ENCODE measurements around the gene DUSP5. TPM values are rescaled to one million over a fixed set of nuclear protein-coding genes. Genes with fewer than 3 reads are reported as not detected.

The DUSP5 gene
- total and polyA plus RNA-seq, 2 of the 8 experiments (the other 6 are each of a cell fraction or from before 2014, with no cell fraction given) = 13.6 to 30.3 TPM

DNA sequence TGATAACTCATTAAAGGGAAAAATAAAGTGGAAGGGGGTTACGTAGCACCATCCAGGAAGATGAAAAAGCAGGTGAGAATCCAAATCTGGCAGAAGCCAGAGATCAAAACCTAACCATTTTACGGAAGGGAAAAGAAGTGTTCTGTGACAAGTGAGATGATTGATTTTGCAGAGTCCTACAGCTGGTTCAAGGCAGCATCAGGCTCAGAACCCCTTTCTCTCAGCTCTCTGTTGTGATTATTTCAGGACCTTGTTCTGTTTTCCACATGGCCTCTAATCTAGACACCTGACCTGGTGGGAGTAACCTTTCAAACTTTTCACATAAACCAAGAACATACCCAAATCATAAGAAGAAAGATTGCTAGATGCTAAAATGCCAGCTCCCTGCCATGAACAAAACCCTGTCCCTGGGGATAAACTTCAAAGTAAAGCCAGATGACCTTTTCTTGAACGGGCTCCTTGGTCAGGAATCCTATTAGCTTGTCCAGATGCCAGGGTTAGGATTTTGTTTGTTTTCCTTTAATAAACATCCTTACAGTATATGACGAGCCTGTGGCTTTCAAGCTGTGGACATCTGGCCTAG is 5.9 kb downstream of the DUSP5 start:
- H3K14ac ChIP-seq (ENCODE audit: insufficient read length) = no peak overlapping the region
- CTCF ChIA-PET (ENCODE audit: partially characterized antibody) = interaction anchor here (0.7 to 6.1 kb wide), 6 partner anchors 43 to 224 kb away, joined by 3 to 31 read pairs (median 3); no protein-coding TSS in a partner anchor
- peaks cover 0 to 15% (median 4%) of the 10 kb centered on the region in 4 experiments; a peak in 5 of 7 replicates for H3K27me3 ChIP-seq (replicated peaks in 1 of 4; ENCODE audit: control insufficient read depth in 3 of 4, extremely low read depth in 1 of 4, insufficient read depth in 3 of 4, low read length in 3 of 4)
- H4K8ac ChIP-seq (ENCODE audit: extremely low read depth, insufficient read depth, low read length) = no peak overlapping the region
- TF ChIP-seq SAP30 (IDR thresholded peaks at IDR 0.05; ENCODE audit: insufficient read depth, insufficient replicate concordance, low read length) (no peak), SP4 (IDR thresholded peaks at IDR 0.05; ENCODE audit: low read length) (no peak), NRF1 (IDR thresholded peaks at IDR 0.05; ENCODE audit: low read depth, low read length) (no peak), KDM1A (IDR thresholded peaks at IDR 0.05; ENCODE audit: borderline replicate concordance, low read length) (no peak)
- TF ChIP-seq, protein P1, sequence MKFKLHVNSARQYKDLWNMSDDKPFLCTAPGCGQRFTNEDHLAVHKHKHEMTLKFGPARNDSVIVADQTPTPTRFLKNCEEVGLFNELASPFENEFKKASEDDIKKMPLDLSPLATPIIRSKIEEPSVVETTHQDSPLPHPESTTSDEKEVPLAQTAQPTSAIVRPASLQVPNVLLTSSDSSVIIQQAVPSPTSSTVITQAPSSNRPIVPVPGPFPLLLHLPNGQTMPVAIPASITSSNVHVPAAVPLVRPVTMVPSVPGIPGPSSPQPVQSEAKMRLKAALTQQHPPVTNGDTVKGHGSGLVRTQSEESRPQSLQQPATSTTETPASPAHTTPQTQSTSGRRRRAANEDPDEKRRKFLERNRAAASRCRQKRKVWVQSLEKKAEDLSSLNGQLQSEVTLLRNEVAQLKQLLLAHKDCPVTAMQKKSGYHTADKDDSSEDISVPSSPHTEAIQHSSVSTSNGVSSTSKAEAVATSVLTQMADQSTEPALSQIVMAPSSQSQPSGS (IDR thresholded peaks at IDR 0.05; ENCODE audit: low read length) = no peak
- TF ChIP-seq, protein P2, sequence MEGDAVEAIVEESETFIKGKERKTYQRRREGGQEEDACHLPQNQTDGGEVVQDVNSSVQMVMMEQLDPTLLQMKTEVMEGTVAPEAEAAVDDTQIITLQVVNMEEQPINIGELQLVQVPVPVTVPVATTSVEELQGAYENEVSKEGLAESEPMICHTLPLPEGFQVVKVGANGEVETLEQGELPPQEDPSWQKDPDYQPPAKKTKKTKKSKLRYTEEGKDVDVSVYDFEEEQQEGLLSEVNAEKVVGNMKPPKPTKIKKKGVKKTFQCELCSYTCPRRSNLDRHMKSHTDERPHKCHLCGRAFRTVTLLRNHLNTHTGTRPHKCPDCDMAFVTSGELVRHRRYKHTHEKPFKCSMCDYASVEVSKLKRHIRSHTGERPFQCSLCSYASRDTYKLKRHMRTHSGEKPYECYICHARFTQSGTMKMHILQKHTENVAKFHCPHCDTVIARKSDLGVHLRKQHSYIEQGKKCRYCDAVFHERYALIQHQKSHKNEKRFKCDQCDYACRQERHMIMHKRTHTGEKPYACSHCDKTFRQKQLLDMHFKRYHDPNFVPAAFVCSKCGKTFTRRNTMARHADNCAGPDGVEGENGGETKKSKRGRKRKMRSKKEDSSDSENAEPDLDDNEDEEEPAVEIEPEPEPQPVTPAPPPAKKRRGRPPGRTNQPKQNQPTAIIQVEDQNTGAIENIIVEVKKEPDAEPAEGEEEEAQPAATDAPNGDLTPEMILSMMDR (IDR thresholded peaks at IDR 0.05; ENCODE audit: control extremely low read depth in 1 of 3, insufficient read depth in 1 of 3, low read depth in 1 of 3, low read length in 3 of 3) = no peak
- DNase-seq (ENCODE audit: low read depth in 1 of 2, low spot score in 2 of 2) (no peak), FAIRE-seq (no peak)
- 88% methylated on average over 4 of the region's 4 CpGs; no CpG with 5 or more reads in 1 of the 2 experiments for WGBS, 2 experiments (ENCODE audit: extremely low coverage in 1 of 2, insufficient coverage in 1 of 2, insufficient read length in 1 of 2, insufficient replicate concordance in 2 of 2, low coverage in 1 of 2, low lambda C conversion rate in 2 of 2, missing lambda C conversion rate in 1 of 2)
- no peak overlapping the region for H3K56ac ChIP-seq (replicated peaks; ENCODE audit: insufficient read length, low read depth, low read length)
- no peak overlapping the region for H3K23ac ChIP-seq (ENCODE audit: insufficient read length)
- H4K91ac ChIP-seq (replicated peaks; ENCODE audit: insufficient read length, low read length) = no peak overlapping the region
- peaks cover 10% of the 10 kb centered on the region for H3K79me1 ChIP-seq (ENCODE audit: low read depth, low read length)
- H3K4me2 ChIP-seq (ENCODE audit: insufficient read depth in 1 of 2, low read depth in 2 of 2, low read length in 2 of 2) = no peak overlapping the region
- H4K5ac ChIP-seq (ENCODE audit: insufficient read length, low read depth, low read length) = no peak overlapping the region
- no peak overlapping the region for H3K27ac ChIP-seq (ENCODE audit: low read depth, low read length)
- no peak overlapping the region for H2BK15ac ChIP-seq (ENCODE audit: low read length)
- H4K20me1 ChIP-seq (replicated peaks in 1 of 2; ENCODE audit: control insufficient read depth in 1 of 2, insufficient read depth in 2 of 2, low read length in 2 of 2) = peaks cover 6% of the 10 kb centered on the region in 2 experiments
- POLR2A ChIA-PET (ENCODE audit: partially characterized antibody) = no interaction called here
- H3K9ac ChIP-seq (replicated peaks in 1 of 4; ENCODE audit: extremely low read depth in 1 of 4, low read depth in 3 of 4, low read length in 3 of 4) = no peak overlapping the region
- no peak overlapping the region for H2BK5ac ChIP-seq (ENCODE audit: low read depth, low read length)
- H2AFZ ChIP-seq (ENCODE audit: low read length) = no peak overlapping the region
- H2AK5ac ChIP-seq (ENCODE audit: low read depth, low read length) = no peak overlapping the region
- H3K9me3 ChIP-seq (ENCODE audit: insufficient read depth in 2 of 2, low read depth in 1 of 2, low read length in 1 of 2) = no peaks in the 10 kb centered on the region
- peaks cover 3% of the 10 kb centered on the region; the same call in 1 of the 2 replicates for H3K23me2 ChIP-seq (ENCODE audit: low read depth, low read length)
- H3K4ac ChIP-seq (replicated peaks; ENCODE audit: insufficient read length, low read depth, low read length) = no peak overlapping the region
- peaks cover 3 to 18% (median 9%) of the 10 kb centered on the region in 4 experiments; a peak in 6 of 8 replicates for H3K36me3 ChIP-seq (ENCODE audit: control insufficient read depth in 2 of 4, insufficient read depth in 4 of 4, low read length in 3 of 4)
- H3K18ac ChIP-seq (ENCODE audit: extremely low read depth, low read length) = no peak overlapping the region
- no peak overlapping the region for H2BK120ac ChIP-seq (replicated peaks; ENCODE audit: low read depth, low read length)
- H2BK20ac ChIP-seq (ENCODE audit: low read length) = no peak overlapping the region
- no peak overlapping the region for H2BK12ac ChIP-seq (ENCODE audit: low read depth, low read length)
- H3K4me1 ChIP-seq (replicated peaks in 1 of 4; ENCODE audit: control insufficient read depth in 3 of 4, insufficient read depth in 4 of 4, low read length in 3 of 4) = peaks cover 5 to 22% (median 14%) of the 10 kb centered on the region in 4 experiments
- H3K4me3 ChIP-seq (ENCODE audit: extremely low read depth in 1 of 4, insufficient read depth in 2 of 4, low read depth in 3 of 4, low read length in 4 of 4) = no peak overlapping the region
- H3K79me2 ChIP-seq (ENCODE audit: control insufficient read depth in 1 of 2, insufficient read depth in 2 of 2, low read length in 2 of 2) = peaks cover 5 to 61% of the 10 kb centered on the region in 2 experiments
